ENCODE data around the gene GULP1.
"Not testable (repeated sequence)": the region's sequence is repeated elsewhere in the genome, so short reads cannot be mapped to it uniquely, and the experiment has no call there.

The GULP1 gene

DNA sequence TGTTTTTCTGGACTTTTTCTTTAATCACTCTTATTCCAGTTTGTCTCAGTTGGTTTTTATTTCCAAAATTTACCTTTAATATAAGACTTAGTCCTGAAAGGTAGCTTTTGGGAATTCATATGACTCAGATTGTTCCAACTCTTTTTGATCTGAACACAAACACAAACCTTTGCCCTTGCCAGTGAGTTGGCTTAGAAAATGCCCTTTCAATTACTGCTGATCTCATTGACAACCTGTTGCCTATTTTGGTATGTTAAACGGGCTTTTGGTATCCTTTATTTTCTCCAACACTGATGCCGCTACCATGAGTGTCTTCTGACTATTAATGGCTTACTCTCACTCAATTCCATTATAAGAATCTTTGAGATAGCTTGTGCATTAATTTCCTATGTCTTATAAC, 143.4 kb downstream of the GULP1 start:
- no peak for DNase-seq

DNA sequence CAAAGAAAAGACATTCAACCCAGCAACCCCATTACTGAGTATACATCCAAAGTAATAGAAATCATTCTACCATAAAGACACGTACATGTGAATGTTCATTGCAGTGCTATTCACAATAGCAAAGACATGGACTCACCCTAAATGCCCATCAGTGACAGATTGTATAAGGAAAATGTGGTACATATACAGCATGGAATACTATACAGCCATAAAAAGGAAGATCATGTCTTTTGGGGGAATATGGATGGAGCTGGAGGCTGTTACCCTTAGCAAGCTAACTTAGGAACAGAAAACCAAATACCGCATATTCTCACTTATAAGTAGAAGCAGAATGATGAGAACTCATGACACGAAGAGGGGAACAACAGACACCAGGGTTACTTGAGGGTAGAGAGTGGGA, 145.9 kb downstream of the GULP1 start:
- DNase-seq = no peak

DNA sequence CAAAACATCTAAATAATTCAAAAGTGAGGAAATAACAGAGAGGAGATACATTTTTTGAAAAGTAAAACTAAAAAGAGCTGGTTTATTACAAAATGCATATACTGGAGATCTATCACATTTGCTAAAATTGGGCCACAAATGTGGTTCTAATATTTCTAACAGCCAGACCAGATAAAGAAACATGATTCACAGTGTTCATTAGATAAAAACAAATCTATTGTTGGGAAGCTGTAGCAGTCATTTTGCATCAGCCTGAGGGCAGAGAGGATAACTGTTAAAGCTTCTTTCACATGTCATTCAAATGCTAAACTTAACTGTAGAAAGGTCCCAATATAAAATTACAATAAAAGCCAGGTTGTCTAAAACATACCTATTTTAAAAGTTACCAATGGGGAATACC, 148.3 kb downstream of the GULP1 start:
- DNase-seq = peak in 1 of 2 experiments; percentile 20

DNA sequence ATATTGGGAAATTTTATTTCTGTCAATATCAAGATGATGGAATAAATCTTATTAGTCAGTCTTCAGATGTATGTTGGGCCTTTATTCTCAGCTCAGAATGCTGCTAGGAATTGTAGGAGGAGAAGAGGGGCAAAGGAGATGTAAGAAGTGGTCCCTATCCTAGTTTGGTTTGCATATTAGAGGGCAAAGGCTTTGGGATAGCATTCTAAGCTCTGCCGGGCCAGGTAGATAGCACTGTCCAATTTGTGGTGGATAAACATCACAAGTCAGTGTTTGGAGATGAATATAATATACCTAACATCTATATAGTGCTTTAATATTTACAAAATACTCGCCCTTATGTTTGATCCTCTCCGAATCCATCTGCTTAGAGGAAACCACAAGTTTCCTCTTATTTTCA, 149.2 kb downstream of the GULP1 start:
- DNase-seq = no peak

DNA sequence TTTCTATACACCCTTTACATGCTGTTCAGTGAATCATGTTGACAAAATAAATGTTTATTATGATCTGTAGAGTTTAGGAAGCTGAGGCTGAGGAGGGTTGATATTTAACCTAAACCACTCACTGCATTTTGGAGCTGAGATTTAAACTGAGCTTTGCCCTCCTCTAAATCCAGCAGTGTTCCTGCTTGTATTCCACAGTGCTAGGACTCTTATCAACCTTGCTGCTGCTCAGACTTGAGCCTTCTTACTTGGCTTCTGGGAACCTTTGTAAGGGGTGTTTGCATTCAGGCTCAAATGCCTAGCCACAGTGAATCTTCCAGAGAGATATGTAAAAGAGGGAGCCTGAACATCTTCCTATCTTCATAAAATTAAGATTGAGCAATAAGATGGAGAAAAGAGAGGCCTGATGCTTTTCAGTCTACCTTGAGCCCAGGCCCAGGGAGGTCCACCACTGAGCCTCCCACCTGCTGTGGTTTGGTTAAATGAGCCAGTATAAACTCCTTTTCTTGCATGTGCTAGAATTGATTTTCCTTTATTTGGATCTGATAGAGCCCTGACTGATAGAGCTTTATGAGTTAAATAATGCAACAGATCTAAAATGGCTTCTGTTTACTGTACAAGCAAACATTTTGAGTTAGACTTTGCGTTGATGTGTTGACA, 149.7 kb downstream of the GULP1 start:
- no peak for DNase-seq

DNA sequence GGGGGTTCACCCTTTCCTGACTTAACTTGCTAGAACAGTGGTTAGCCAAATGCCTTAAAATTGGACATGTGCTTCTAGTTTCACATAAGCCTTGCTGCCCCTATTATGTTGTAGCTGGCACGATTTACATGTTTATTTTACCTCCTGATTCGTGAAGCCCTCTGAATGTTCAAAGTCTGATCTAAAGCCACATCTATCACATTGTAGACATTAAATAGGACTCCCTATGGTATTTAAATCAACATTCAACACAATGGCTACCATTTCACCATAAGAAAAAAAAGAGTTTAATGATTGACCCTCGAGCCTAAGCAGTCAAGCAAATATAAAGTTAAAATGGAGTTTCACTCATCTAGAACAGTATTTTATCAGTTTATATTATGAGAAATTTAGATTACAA, 151.5 kb downstream of the GULP1 start:
- DNase-seq = no peak

DNA sequence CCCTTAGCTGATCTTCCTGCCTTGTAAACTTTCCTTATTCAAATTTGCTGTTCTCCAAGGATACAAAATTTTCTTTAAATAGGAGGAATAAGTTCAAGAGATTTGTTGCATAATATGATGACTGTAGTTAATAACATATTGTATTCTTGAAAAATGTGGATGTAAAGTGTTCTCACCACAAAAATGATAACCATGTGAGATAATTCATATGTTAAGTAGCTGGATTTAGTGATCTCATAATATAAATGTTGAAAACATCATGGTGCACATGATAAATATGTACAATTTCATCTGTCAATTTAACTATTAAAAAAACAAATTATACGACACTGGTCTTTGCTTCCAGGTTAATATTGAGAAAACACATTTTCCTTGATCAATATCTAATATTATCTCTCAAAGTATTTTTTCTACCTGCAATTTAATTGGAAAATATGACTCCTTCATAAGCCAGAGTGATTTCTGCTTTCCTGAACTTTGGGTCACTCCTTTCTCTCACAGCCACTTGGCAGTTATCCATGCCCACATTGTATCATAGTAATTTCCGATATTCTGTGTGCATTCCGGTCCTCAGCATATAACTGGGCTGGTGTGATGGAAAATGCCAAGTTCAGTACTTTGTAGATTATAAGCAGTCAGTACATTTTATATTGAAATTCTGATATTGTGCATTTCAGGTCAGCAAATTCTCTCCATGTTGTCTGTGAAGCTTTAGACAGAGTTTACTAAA, 152.6 kb downstream of the GULP1 start:
- DNase-seq = no peak

DNA sequence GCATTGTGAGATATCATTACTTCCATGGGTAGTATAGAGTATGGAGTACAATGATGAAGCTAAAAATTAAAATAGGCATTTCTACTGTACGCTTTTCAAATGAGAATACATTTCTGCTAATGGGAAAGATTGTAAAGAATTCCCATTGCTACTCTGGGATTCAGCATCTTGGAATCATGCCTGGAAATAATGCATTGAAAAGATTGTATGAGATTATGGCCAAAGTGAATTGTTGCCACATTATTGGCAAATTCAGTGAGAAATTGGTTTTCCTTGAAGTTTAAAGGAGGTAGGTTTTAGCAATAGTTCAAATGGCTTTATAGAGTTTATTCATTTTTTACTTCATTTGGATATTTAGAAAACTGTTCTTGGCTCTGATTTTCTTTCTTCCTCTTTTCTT, 157.9 kb downstream of the GULP1 start:
- DNase-seq = no peak

DNA sequence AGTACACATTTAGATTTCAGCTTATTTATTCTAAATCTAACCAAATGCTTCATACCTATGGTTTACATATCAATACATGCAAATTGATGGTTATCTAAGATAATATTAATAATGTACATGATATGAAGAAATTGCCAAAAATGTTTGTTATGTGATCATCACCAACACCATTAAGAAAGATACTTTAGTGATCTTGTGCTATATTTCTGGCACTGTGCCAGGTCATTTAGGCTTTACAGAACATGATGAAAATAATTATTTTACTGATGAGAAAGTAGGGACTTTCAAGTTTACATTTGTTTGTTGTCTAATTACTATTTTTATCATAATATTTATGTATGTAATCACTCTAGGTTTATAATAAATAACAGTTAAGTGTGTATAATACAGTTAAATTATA, 158.3 kb downstream of the GULP1 start:
- DNase-seq = no peak

DNA sequence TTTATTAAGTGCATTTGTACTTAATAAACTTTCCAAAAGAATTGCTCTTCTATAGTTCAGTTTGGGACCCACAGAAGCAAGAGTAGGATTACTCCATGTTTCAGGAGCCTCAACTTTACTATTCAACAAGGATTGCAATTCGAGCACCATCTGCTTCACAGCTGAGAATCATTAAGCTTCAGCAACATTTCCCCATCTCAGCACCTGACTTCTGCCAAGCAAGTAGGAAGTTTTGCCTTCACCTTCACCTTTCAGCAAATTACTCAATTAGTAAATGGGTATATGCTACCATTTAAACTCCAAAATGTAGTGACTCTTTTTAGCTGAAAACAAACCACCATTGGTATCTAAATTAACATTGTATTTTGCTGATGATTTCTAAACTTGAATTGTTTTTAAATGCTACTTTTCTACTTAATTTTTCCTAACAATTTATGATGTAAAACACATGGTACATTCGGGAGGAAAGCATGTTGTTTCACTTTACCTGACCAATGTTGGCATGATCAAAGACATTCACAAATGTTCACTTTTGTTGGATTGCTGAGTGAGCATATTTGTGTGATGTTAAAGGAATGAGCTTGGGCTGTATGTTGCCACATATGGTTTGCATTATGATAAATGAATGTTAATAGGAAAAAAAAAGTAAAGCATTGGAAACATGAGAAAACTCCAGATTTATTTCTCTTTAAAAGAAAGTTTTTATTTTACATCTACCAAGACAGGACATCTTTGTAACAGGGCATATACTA, 159.2 kb downstream of the GULP1 start:
- no peak for DNase-seq

DNA sequence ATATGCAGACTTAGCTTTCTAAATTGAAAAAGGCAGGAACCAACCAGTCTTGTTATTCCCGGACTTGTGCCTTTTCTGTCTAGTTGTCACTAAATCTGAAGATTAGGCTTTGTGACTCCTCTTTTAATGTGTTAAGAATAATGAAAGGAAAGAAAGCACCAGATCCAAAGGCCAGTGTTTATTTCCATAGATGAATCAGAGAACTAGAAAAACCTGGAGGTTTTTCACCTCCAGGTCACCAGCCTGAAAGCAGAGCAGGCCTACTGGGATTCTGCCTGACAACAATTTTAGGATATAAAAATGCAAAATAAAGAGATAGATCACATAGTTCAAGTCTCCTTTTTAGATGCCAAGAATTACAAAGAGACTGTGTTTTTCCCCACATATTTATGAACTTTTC, 160.4 kb downstream of the GULP1 start:
- no peak for DNase-seq

DNA sequence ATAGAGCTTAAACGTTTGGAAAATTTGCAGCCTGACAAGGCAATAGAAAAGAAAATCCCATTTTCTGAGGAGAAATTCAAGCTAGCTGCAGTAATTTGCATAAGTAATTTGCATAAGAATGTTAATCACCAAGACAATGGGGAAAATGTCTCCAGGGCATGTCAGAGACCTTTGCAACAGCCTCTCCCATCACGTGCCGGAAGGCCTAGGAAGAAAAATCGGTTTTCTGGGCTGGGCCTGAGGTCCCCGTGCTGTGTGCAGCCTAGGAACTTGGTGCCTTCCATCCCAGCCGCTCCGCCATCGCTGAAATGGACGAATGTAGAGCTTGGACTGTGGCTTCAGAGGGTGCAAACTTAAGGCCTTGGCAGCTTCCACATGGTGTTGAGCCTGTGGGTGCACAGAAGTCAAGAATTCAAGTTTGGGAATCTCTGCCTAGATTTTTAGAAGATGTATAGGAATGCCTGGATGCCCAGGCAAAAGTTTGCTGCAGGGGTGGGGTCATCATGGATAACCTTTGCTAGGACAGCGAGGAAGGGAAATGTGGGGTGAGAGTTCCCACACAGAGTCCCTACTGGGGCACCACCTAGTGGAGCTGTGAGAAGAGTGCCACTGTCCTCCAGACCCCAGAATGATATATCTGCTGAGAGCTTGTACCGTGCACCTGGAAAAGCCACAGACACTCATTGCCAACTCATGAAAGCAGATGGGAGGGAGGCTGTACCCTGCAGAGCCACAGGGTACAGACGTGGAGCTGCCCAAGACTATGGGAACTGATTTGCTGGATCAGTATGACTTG, 164.6 kb downstream of the GULP1 start:
- DNase-seq = no peak

DNA sequence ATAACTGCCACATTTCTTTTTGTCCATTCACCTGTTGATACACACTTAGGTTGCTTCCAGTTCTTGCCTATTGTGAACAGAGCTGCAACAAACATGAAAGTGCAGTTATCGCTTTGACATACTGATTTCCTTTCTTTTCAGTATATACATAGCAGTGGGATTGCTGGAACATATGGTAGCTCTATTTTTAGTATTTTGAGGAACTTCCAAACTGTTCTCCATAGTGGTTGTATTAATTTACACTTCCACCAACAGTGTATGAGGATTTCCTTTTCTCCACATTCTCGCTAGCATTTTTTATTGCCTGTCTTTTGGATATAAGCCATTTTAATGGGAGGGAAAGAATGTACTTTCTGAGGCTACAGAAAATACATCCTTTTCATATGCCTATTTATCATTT, 167.4 kb downstream of the GULP1 start:
- no peak for DNase-seq

DNA sequence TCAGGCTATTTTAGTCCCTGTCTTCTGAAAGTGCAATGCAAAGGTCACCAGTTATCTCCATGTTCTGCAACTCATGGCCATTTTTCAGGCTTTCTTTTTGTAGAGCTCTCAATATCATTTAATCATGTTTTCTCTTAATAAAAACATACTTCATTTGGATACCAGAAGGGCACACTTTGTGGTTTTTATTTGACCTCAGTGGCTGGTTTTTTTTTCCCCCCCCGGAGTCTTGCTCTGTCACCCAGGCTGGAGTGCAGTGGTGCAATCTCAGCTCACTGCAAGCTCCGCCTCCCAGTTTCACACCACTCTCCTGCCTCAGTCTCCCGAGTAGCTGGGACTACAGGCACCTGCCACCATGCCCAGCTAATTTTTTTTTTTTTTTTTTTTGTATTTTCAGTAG, 174.4 kb downstream of the GULP1 start:
- DNase-seq = not testable (repeated sequence)

DNA sequence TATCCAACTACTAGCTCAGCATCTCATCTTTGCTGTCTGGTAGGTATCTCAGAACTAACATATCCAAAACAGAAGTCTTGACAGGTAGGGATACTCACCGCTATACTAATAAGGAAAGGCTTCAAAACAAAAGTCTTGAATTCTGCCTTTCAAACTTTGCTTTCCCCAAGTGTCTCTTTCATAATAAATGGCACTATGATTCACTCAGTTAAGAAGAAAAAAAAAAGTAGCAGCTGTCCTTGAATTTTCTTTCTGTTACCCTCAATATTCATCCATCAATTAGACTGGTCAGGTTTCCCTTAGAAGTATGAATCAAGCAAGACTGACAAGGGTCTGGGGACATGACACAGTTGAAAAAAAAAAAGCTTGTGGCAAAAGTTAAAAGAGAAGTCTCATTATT, 175.1 kb downstream of the GULP1 start:
- no peak for DNase-seq

DNA sequence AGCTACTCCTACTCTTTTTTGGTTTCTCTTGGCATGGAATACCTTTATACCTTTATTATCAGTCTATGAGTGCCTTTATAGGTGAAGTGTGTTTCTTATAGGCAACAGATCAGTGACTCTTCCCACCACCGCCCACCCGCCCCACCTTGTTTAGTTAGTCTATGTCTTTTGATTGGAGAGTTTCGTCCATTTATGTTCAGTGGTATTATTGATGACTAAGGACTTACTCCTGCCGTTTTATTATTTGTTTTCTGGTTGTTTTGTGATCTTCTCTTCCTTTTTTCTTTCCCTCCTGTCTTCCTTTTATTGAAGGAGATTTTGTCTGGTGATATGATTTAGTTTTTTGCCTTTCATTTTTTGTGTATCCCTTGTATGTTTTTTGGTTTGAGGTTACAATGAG, 179.5 kb downstream of the GULP1 start:
- DNase-seq = no peak

DNA sequence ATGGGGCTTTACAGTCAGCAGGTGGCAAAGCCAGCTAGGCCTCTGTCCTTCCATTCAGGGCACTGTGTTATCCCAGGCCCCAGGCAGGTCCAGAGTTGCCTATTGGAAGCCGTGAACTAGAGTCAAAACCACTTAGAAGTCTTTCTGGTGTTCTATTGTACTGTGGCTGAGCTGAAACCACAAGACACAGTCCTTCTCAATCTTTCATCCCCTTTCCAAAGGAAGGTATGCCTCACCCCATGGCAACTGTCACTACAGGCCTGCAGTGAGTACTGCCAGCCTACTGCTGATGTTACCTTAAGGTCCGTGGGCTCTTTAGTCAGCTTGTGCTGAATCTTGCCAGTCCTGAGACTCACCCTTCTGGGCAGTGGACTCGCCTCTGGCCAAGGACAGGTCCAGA, 181.6 kb downstream of the GULP1 start:
- DNase-seq = no peak

DNA sequence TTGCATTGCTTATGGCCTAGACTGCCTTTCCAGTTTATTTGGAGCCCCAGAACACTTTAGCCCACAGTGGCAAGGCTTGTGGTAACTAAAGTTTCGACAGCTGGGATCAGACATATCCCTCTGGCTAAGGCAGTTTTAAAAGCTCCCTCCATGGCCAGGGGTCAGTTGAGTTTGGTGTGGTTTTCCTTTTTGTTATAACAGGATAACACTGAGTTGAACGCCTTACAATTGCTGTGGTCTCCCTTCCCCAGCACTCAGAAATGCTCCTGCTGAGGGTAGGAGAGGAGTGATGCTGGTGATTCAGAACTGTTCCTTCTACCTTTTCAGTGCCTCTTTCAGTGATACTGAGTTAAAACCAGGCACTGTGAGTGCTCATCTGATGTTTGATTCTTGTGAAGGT, 182.6 kb downstream of the GULP1 start:
- DNase-seq = no peak

DNA sequence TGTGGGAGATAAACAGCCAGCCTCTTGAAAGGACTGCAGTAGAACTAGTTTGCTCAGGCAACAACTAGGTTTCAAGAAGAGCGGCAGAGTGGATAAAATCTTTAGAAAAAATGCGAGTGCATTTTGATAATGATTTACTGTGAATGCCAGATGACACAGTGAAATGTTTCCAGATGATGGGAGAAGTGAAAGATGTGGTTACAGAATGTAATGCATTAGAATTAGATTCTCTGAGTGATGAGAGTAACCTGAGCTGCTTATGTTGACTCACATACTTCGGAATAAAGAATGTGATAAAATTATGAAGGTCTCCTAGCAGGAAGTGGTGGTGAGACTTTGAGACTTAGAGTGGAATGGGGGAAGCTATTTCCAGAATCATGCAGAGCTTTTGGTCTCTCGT, 184.3 kb downstream of the GULP1 start:
- no peak for DNase-seq

DNA sequence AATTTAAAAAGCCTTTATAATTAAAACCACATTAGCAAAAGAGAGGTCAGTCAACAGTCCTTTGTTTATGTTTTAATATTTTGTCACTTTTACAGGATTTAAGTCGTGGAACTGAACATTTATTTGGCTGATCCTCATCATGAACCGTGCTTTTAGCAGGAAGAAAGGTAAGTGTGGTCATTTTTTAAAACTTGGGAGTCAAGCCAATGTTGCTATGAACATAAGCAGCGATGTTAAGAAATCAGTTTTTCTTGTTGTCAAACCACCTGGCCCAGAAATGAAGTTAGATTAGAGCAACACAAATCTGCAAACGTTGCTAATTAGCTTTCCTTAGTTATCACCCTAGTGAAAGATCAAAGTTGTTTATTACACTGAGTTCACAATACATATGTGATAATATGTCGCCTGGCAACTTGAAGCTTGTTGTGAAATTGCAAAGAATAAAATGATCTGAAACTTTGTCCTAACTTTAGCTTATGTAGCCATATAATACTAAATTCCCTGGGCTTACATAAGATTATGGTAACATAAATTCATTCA, 186.0 kb downstream of the GULP1 start:
- DNase-seq = no peak

DNA sequence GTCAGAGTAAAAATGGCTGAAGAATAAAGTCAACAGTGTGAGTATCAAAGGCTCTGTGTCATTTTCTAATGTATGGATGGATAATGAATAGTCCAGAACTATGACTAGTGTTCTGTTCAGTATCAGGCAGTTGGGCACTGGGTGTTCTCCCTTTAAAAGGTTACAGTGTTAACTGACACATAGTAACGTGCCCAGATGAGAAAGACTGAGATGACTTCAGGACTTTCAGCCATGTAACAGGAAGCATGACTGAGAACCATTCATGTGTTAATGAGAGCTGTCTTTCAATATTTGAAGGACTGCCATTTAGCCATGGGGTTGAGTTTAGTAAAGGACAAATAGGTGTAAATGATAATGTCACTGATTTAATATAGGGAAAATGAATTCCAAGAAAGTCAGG, 187.1 kb downstream of the GULP1 start:
- DNase-seq = no peak

DNA sequence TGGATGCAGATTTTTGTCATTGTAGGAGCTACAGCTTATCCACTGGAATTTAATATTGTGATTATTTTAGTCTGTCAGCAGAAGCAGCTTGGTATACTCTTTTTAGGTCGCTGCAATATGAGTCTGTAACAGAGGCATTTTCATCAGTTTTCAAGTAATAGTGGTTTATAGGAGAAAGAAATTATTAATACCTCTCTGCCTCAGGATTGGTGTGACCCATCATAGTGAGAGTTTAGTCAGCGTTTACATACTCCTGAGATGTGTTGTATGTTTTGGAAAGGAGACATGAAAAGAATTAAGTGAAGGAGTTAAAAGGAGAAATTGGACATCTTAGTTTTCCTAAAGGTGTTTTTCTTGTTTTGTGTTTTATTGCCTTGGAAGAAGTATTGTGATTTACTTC, 189.8 kb downstream of the GULP1 start:
- DNase-seq = no peak

DNA sequence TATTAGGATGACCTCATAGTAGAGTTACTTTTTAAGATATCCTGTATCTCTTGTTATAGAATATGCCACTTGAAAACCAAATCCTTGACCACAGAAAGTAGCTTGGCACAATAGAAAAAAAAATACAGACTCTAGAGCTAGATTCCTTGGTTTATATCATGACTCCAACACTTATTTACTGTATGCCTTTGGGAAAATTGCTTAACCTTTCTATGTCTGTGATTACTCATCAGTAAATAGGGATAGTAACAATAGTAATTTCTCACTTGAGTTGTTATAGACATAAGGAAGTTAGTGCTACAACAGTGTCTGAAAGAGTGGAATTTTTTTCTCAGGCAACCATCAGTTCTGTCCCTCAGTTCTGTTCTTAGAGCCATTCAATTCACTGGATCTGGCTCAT, 193.8 kb downstream of the GULP1 start:
- no peak for DNase-seq

Measured in NCI-H526 (cell line).